ENCODE data around the gene SLF2. TPM values are rescaled to one million over a fixed set of nuclear protein-coding genes. Genes with fewer than 3 reads are reported as not detected.

SLF2 gene
- total RNA-seq, 1 donor: 17.0 TPM

- H3K27me3 ChIP-seq (ENCODE audit: insufficient read depth, low read length): no peaks in the 10 kb centered on the region
- no peaks in the 10 kb centered on the region for H3K4me1 ChIP-seq (ENCODE audit: insufficient read depth, low read length)
- no peak overlapping the region for H3K4me3 ChIP-seq (ENCODE audit: low read length)
- no peaks in the 10 kb centered on the region for H3K9me3 ChIP-seq (ENCODE audit: low read depth, low read length)
These were observed 33.0 kb downstream of the SLF2 start for GRCh38 chr10:100945754-100946153.

- H3K27me3 ChIP-seq (ENCODE audit: insufficient read depth, low read length): no peaks in the 10 kb centered on the region
- no peak overlapping the region for H3K4me3 ChIP-seq (ENCODE audit: low read length)
- H3K9me3 ChIP-seq (ENCODE audit: low read depth, low read length): no peaks in the 10 kb centered on the region
- no peaks in the 10 kb centered on the region for H3K4me1 ChIP-seq (ENCODE audit: insufficient read depth, low read length)
These were observed 36.2 kb downstream of the SLF2 start for GRCh38 chr10:100948916-100949315.

- H3K4me1 ChIP-seq (ENCODE audit: insufficient read depth, low read length): no peaks in the 10 kb centered on the region
- H3K4me3 ChIP-seq (ENCODE audit: low read length): no peak overlapping the region
- no peaks in the 10 kb centered on the region for H3K9me3 ChIP-seq (ENCODE audit: low read depth, low read length)
- no peaks in the 10 kb centered on the region for H3K27me3 ChIP-seq (ENCODE audit: insufficient read depth, low read length)
These were observed 47.5 kb downstream of the SLF2 start for GRCh38 chr10:100960251-100960650.

- H3K4me3 ChIP-seq (ENCODE audit: low read length): no peak overlapping the region
- no peaks in the 10 kb centered on the region for H3K4me1 ChIP-seq (ENCODE audit: insufficient read depth, low read length)
- no peaks in the 10 kb centered on the region for H3K9me3 ChIP-seq (ENCODE audit: low read depth, low read length)
- no peaks in the 10 kb centered on the region for H3K27me3 ChIP-seq (ENCODE audit: insufficient read depth, low read length)
These were observed 49.8 kb downstream of the SLF2 start for GRCh38 chr10:100962351-100963080.

- Histone ChIP-seq H3K4me1 (ENCODE audit: insufficient read depth, low read length) (peaks cover 4% of the 10 kb centered on the region), H3K9me3 (ENCODE audit: low read depth, low read length) (no peaks in the 10 kb centered on the region), H3K4me3 (ENCODE audit: low read length) (no peak overlapping the region), H3K27me3 (ENCODE audit: insufficient read depth, low read length) (no peaks in the 10 kb centered on the region)
These were observed 51.1 kb downstream of the SLF2 start for GRCh38 chr10:100963826-100964225.

- Histone ChIP-seq H3K9me3 (ENCODE audit: low read depth, low read length) (no peaks in the 10 kb centered on the region), H3K27me3 (ENCODE audit: insufficient read depth, low read length) (no peaks in the 10 kb centered on the region)
These were observed 53.1 kb downstream of the SLF2 start for GRCh38 chr10:100965820-100966219.

GRCh38 chr10:100966887-100967286 lies 54.1 kb downstream of the SLF2 start:
- Histone ChIP-seq H3K9me3 (ENCODE audit: low read depth, low read length) (no peaks in the 10 kb centered on the region), H3K4me1 (ENCODE audit: insufficient read depth, low read length) (peaks cover 14% of the 10 kb centered on the region), H3K27me3 (ENCODE audit: insufficient read depth, low read length) (no peaks in the 10 kb centered on the region), H3K4me3 (ENCODE audit: low read length) (no peak overlapping the region)

More at GRCh38 chr10:100965820-100966219, 53.1 kb downstream of the SLF2 start:
- Histone ChIP-seq H3K4me3 (ENCODE audit: low read length) (no peak overlapping the region), H3K4me1 (ENCODE audit: insufficient read depth, low read length) (peaks cover 14% of the 10 kb centered on the region)

- Histone ChIP-seq H3K4me1 (ENCODE audit: insufficient read depth, low read length) (peaks cover 14% of the 10 kb centered on the region), H3K27me3 (ENCODE audit: insufficient read depth, low read length) (no peaks in the 10 kb centered on the region), H3K9me3 (ENCODE audit: low read depth, low read length) (no peaks in the 10 kb centered on the region), H3K4me3 (ENCODE audit: low read length) (no peak overlapping the region)
These were observed 54.6 kb downstream of the SLF2 start for GRCh38 chr10:100967332-100967731.

- Histone ChIP-seq H3K27me3 (ENCODE audit: insufficient read depth, low read length) (no peaks in the 10 kb centered on the region), H3K4me1 (ENCODE audit: insufficient read depth, low read length) (peaks cover 14% of the 10 kb centered on the region), H3K9me3 (ENCODE audit: low read depth, low read length) (no peaks in the 10 kb centered on the region), H3K4me3 (ENCODE audit: low read length) (no peak overlapping the region)
These were observed 55.4 kb downstream of the SLF2 start for GRCh38 chr10:100968062-100968736.

GRCh38 chr10:100968863-100969186 lies 56.1 kb downstream of the SLF2 start:
- no peak overlapping the region for H3K4me3 ChIP-seq (ENCODE audit: low read length)
- H3K27me3 ChIP-seq (ENCODE audit: insufficient read depth, low read length): no peaks in the 10 kb centered on the region
- H3K4me1 ChIP-seq (ENCODE audit: insufficient read depth, low read length): peaks cover 14% of the 10 kb centered on the region
- H3K9me3 ChIP-seq (ENCODE audit: low read depth, low read length): no peaks in the 10 kb centered on the region

- H3K27me3 ChIP-seq (ENCODE audit: insufficient read depth, low read length): no peaks in the 10 kb centered on the region
- peaks cover 14% of the 10 kb centered on the region for H3K4me1 ChIP-seq (ENCODE audit: insufficient read depth, low read length)
- no peaks in the 10 kb centered on the region for H3K9me3 ChIP-seq (ENCODE audit: low read depth, low read length)
- H3K4me3 ChIP-seq (ENCODE audit: low read length): peak within 1 kb of the TSS; percentile 24
These were observed 56.7 kb downstream of the SLF2 start, which contains the start of gene SEMA4G for GRCh38 chr10:100969187-100970075. SEMA4G (plus strand) TSS chr10:100969504; CDS start chr10:100972913, 3,409 bp downstream.

- no peaks in the 10 kb centered on the region for H3K27me3 ChIP-seq (ENCODE audit: insufficient read depth, low read length)
- no peak overlapping the region for H3K4me3 ChIP-seq (ENCODE audit: low read length)
- H3K4me1 ChIP-seq (ENCODE audit: insufficient read depth, low read length): peaks cover 14% of the 10 kb centered on the region
- H3K9me3 ChIP-seq (ENCODE audit: low read depth, low read length): no peaks in the 10 kb centered on the region
These were observed 57.5 kb downstream of the SLF2 start for GRCh38 chr10:100970076-100970913.

GRCh38 chr10:100970914-100971811 lies 58.4 kb downstream of the SLF2 start:
- no peaks in the 10 kb centered on the region for H3K9me3 ChIP-seq (ENCODE audit: low read depth, low read length)
- H3K4me1 ChIP-seq (ENCODE audit: insufficient read depth, low read length): peaks cover 14% of the 10 kb centered on the region
- no peaks in the 10 kb centered on the region for H3K27me3 ChIP-seq (ENCODE audit: insufficient read depth, low read length)
- no peak overlapping the region for H3K4me3 ChIP-seq (ENCODE audit: low read length)
